Measurements from ENCODE around the gene SLC16A11.

The SLC16A11 gene

GRCh38 chr17:7022781-7023571 is 20.9 kb downstream of the SLC16A11 start, which contains the start of gene BCL6B:
Gene BCL6B, plus strand, starts transcription at chr17:7023050. Its CDS starts 622 bp downstream, at chr17:7023672.
- no peak within 1 kb of the TSS for H3K27ac ChIP-seq (ENCODE audit: low read depth, low read length)
- no peaks in the 10 kb centered on the region for H3K79me2 ChIP-seq (ENCODE audit: control insufficient read depth, insufficient read depth, low read length)
- peak within 1 kb of the TSS; percentile 65 for H4K5ac ChIP-seq (ENCODE audit: low read length)
- H4K8ac ChIP-seq (ENCODE audit: low read depth, low read length) = no peak within 1 kb of the TSS
- peak within 1 kb of the TSS; percentile 63 for H3K4me3 ChIP-seq (ENCODE audit: low read length)
- H3K36me3 ChIP-seq (ENCODE audit: control insufficient read depth, insufficient read depth, low read length) = no peaks in the 10 kb centered on the region
- no peaks in the 10 kb centered on the region for H3K27me3 ChIP-seq (ENCODE audit: insufficient read depth, low read length, poor library complexity)
- H3K18ac ChIP-seq (ENCODE audit: low read length) = no peak within 1 kb of the TSS
- no peak within 1 kb of the TSS for H2BK5ac ChIP-seq (ENCODE audit: low read length)
- H3K79me1 ChIP-seq (ENCODE audit: low read length) = no peaks in the 10 kb centered on the region
- peak within 1 kb of the TSS; percentile 87 for H3K9ac ChIP-seq (ENCODE audit: low read length)
- no peak within 1 kb of the TSS for H3K23ac ChIP-seq (ENCODE audit: low read length)
- WGBS (ENCODE audit: extremely low coverage, insufficient coverage, low lambda C conversion rate) = no CpG with 5 or more reads among the region's 47 CpGs
- peaks cover 5% of the 10 kb centered on the region for H3K4me1 ChIP-seq (ENCODE audit: control insufficient read depth, low read depth, low read length)
- no peak for DNase-seq
- H3K56ac ChIP-seq (ENCODE audit: low read length) = peak within 1 kb of the TSS; percentile 91
- H2BK120ac ChIP-seq (ENCODE audit: low read depth, low read length) = no peak within 1 kb of the TSS
- H2AK5ac ChIP-seq (ENCODE audit: low read length) = no peak within 1 kb of the TSS
- no peak within 1 kb of the TSS for H3K4ac ChIP-seq (ENCODE audit: low read depth, low read length)
- H2BK15ac ChIP-seq (replicated peaks; ENCODE audit: low read depth) = no peak within 1 kb of the TSS
- peak within 1 kb of the TSS; percentile 96 for H3K4me2 ChIP-seq (ENCODE audit: low read length)

GRCh38 chr17:7021993-7022778 is 21.7 kb downstream of the SLC16A11 start:
- H3K18ac ChIP-seq (ENCODE audit: low read length) = no peak overlapping the region
- H3K79me2 ChIP-seq (ENCODE audit: control insufficient read depth, insufficient read depth, low read length) = no peaks in the 10 kb centered on the region
- peak overlapping the region; percentile 45 for H3K4me2 ChIP-seq (ENCODE audit: low read length)
- no CpG with 5 or more reads among the region's 53 CpGs for WGBS (ENCODE audit: extremely low coverage, insufficient coverage, low lambda C conversion rate)
- no peaks in the 10 kb centered on the region for H3K79me1 ChIP-seq (ENCODE audit: low read length)
- peak; percentile 79 for DNase-seq
- no peak overlapping the region for H2AK5ac ChIP-seq (ENCODE audit: low read length)
- H2BK5ac ChIP-seq (ENCODE audit: low read length) = no peak overlapping the region
- H4K5ac ChIP-seq (ENCODE audit: low read length) = no peak overlapping the region
- no peak overlapping the region for H2BK120ac ChIP-seq (ENCODE audit: low read depth, low read length)
- H4K8ac ChIP-seq (ENCODE audit: low read depth, low read length) = no peak overlapping the region
- no peak overlapping the region for H3K23ac ChIP-seq (ENCODE audit: low read length)
- peaks cover 5% of the 10 kb centered on the region for H3K4me1 ChIP-seq (ENCODE audit: control insufficient read depth, low read depth, low read length)
- no peaks in the 10 kb centered on the region for H3K36me3 ChIP-seq (ENCODE audit: control insufficient read depth, insufficient read depth, low read length)
- peak overlapping the region; percentile 59 for H3K9ac ChIP-seq (ENCODE audit: low read length)
- H3K4ac ChIP-seq (ENCODE audit: low read depth, low read length) = no peak overlapping the region
- no peaks in the 10 kb centered on the region for H3K27me3 ChIP-seq (ENCODE audit: insufficient read depth, low read length, poor library complexity)
- no peak overlapping the region for H2BK15ac ChIP-seq (replicated peaks; ENCODE audit: low read depth)
- peak overlapping the region; percentile 14 for H3K4me3 ChIP-seq (ENCODE audit: low read length)
- peak overlapping the region; percentile 73 for H3K56ac ChIP-seq (ENCODE audit: low read length)
- H3K27ac ChIP-seq (ENCODE audit: low read depth, low read length) = no peak overlapping the region

- Histone ChIP-seq H3K4me3 (ENCODE audit: low read length) (no peak overlapping the region), H3K4me1 (ENCODE audit: control insufficient read depth, low read depth, low read length) (peaks cover 5% of the 10 kb centered on the region), H3K27me3 (ENCODE audit: insufficient read depth, low read length, poor library complexity) (no peaks in the 10 kb centered on the region), H3K79me1 (ENCODE audit: low read length) (no peaks in the 10 kb centered on the region), H4K5ac (ENCODE audit: low read length) (peak overlapping the region; percentile 75), H3K27ac (ENCODE audit: low read depth, low read length) (no peak overlapping the region), H3K4ac (ENCODE audit: low read depth, low read length) (no peak overlapping the region), H2AK5ac (ENCODE audit: low read length) (no peak overlapping the region), H4K8ac (ENCODE audit: low read depth, low read length) (no peak overlapping the region), H3K36me3 (ENCODE audit: control insufficient read depth, insufficient read depth, low read length) (no peaks in the 10 kb centered on the region), H3K9ac (ENCODE audit: low read length) (peak overlapping the region; percentile 54), H3K4me2 (ENCODE audit: low read length) (peak overlapping the region; percentile 25), H2BK120ac (ENCODE audit: low read depth, low read length) (no peak overlapping the region), H3K23ac (ENCODE audit: low read length) (no peak overlapping the region), H2BK5ac (ENCODE audit: low read length) (no peak overlapping the region), H2BK15ac (replicated peaks; ENCODE audit: low read depth) (no peak overlapping the region), H3K18ac (ENCODE audit: low read length) (no peak overlapping the region), H3K56ac (ENCODE audit: low read length) (peak overlapping the region; percentile 71), H3K79me2 (ENCODE audit: control insufficient read depth, insufficient read depth, low read length) (no peaks in the 10 kb centered on the region)
- no peak for DNase-seq
- no CpG with 5 or more reads among the region's 11 CpGs for WGBS (ENCODE audit: extremely low coverage, insufficient coverage, low lambda C conversion rate)
These were observed 22.8 kb downstream of the SLC16A11 start for GRCh38 chr17:7020894-7021664.

- Histone ChIP-seq H2AK5ac (ENCODE audit: low read length) (peak overlapping the region; percentile 46), H3K79me2 (ENCODE audit: control insufficient read depth, insufficient read depth, low read length) (no peaks in the 10 kb centered on the region), H3K56ac (ENCODE audit: low read length) (peak overlapping the region; percentile 91), H2BK15ac (replicated peaks; ENCODE audit: low read depth) (peak overlapping the region; percentile 14), H3K18ac (ENCODE audit: low read length) (peak overlapping the region; percentile 64), H2BK120ac (ENCODE audit: low read depth, low read length) (no peak overlapping the region), H3K27ac (ENCODE audit: low read depth, low read length) (no peak overlapping the region), H3K23ac (ENCODE audit: low read length) (no peak overlapping the region), H3K79me1 (ENCODE audit: low read length) (no peaks in the 10 kb centered on the region), H4K5ac (ENCODE audit: low read length) (peak overlapping the region; percentile 93), H2BK5ac (ENCODE audit: low read length) (no peak overlapping the region), H3K27me3 (ENCODE audit: insufficient read depth, low read length, poor library complexity) (no peaks in the 10 kb centered on the region), H3K4me3 (ENCODE audit: low read length) (no peak overlapping the region), H3K4ac (ENCODE audit: low read depth, low read length) (peak overlapping the region; percentile 65), H3K4me1 (ENCODE audit: control insufficient read depth, low read depth, low read length) (peaks cover 7% of the 10 kb centered on the region), H3K36me3 (ENCODE audit: control insufficient read depth, insufficient read depth, low read length) (no peaks in the 10 kb centered on the region), H4K8ac (ENCODE audit: low read depth, low read length) (peak overlapping the region; percentile 43), H3K4me2 (ENCODE audit: low read length) (peak overlapping the region; percentile 35), H3K9ac (ENCODE audit: low read length) (peak overlapping the region; percentile 74)
- no CpG with 5 or more reads among the region's 16 CpGs for WGBS (ENCODE audit: extremely low coverage, insufficient coverage, low lambda C conversion rate)
- DNase-seq = peak; percentile 87
These were observed 23.9 kb downstream of the SLC16A11 start for GRCh38 chr17:7019839-7020519.

GRCh38 chr17:7019367-7019766 is 24.5 kb downstream of the SLC16A11 start:
- H3K56ac ChIP-seq (ENCODE audit: low read length) = peak overlapping the region; percentile 91
- H2BK15ac ChIP-seq (replicated peaks; ENCODE audit: low read depth) = no peak overlapping the region
- no peak overlapping the region for H2BK5ac ChIP-seq (ENCODE audit: low read length)
- H3K9ac ChIP-seq (ENCODE audit: low read length) = peak overlapping the region; percentile 74
- H3K27me3 ChIP-seq (ENCODE audit: insufficient read depth, low read length, poor library complexity) = no peaks in the 10 kb centered on the region
- H2AK5ac ChIP-seq (ENCODE audit: low read length) = no peak overlapping the region
- H3K4ac ChIP-seq (ENCODE audit: low read depth, low read length) = peak overlapping the region; percentile 65
- H2BK120ac ChIP-seq (ENCODE audit: low read depth, low read length) = no peak overlapping the region
- DNase-seq = no peak
- peaks cover 7% of the 10 kb centered on the region for H3K4me1 ChIP-seq (ENCODE audit: control insufficient read depth, low read depth, low read length)
- peak overlapping the region; percentile 43 for H4K8ac ChIP-seq (ENCODE audit: low read depth, low read length)
- H3K23ac ChIP-seq (ENCODE audit: low read length) = no peak overlapping the region
- H3K4me3 ChIP-seq (ENCODE audit: low read length) = no peak overlapping the region
- H3K79me2 ChIP-seq (ENCODE audit: control insufficient read depth, insufficient read depth, low read length) = no peaks in the 10 kb centered on the region
- H3K27ac ChIP-seq (ENCODE audit: low read depth, low read length) = no peak overlapping the region
- no peaks in the 10 kb centered on the region for H3K36me3 ChIP-seq (ENCODE audit: control insufficient read depth, insufficient read depth, low read length)
- H3K4me2 ChIP-seq (ENCODE audit: low read length) = no peak overlapping the region
- H3K79me1 ChIP-seq (ENCODE audit: low read length) = no peaks in the 10 kb centered on the region
- H4K5ac ChIP-seq (ENCODE audit: low read length) = no peak overlapping the region
- WGBS (ENCODE audit: extremely low coverage, insufficient coverage, low lambda C conversion rate) = no CpG with 5 or more reads among the region's 10 CpGs
- peak overlapping the region; percentile 64 for H3K18ac ChIP-seq (ENCODE audit: low read length)
